GM18858 (cell line): ENCODE results near the gene FDPS.
A peak's percentile ranks its signal among the peaks of the same experiment; 100 is the strongest.
"Not testable (repeated sequence)": the region's sequence is repeated elsewhere in the genome, so short reads cannot be mapped to it uniquely, and the experiment has no call there.

Experiments used
- ATAC-seq: cut with Tn5 transposase; IDR thresholded peaks from one replicate; pipeline ENCODE4 v1.9.1; 2021; ENCODE audit not compliant: unreplicated experiment

Gene FDPS

GRCh38 chr1:155318082-155318481 lies 9.4 kb downstream of the FDPS start:
- ATAC-seq: no peak

GRCh38 chr1:155319536-155319935 lies 10.9 kb downstream of the FDPS start:
- ATAC-seq: no peak

GRCh38 chr1:155320252-155320651 lies 11.6 kb downstream of the FDPS start:
- ATAC-seq: no peak

GRCh38 chr1:155320661-155321617 lies 12.3 kb downstream of the FDPS start, which contains the start of gene RUSC1:
Gene RUSC1, plus strand, starts transcription at chr1:155320894. Its CDS starts 880 bp downstream, at chr1:155321774.
- no peak for ATAC-seq

GRCh38 chr1:155321639-155322503 lies 13.2 kb downstream of the FDPS start:
- no peak for ATAC-seq

- ATAC-seq: no peak
These were observed 13.9 kb downstream of the FDPS start for GRCh38 chr1:155322571-155322952.

GRCh38 chr1:155322953-155323728 lies 14.5 kb downstream of the FDPS start:
- ATAC-seq: no peak

- no peak for ATAC-seq
These were observed 15.0 kb downstream of the FDPS start for GRCh38 chr1:155323729-155324036.

GRCh38 chr1:155324037-155324716 lies 15.5 kb downstream of the FDPS start:
- peak; percentile 55 for ATAC-seq

- ATAC-seq: no peak
These were observed 16.3 kb downstream of the FDPS start for GRCh38 chr1:155324717-155325602.

GRCh38 chr1:155325603-155325893 lies 16.9 kb downstream of the FDPS start:
- ATAC-seq: no peak

- ATAC-seq: no peak
These were observed 17.4 kb downstream of the FDPS start for GRCh38 chr1:155326020-155326526.

GRCh38 chr1:155326631-155327037 lies 18.0 kb downstream of the FDPS start:
- ATAC-seq: no peak

GRCh38 chr1:155327981-155328380 lies 19.3 kb downstream of the FDPS start:
- ATAC-seq: no peak

GRCh38 chr1:155328856-155329255 lies 20.2 kb downstream of the FDPS start:
- not testable (repeated sequence) for ATAC-seq

GRCh38 chr1:155329980-155330598 lies 21.4 kb downstream of the FDPS start:
- ATAC-seq: no peak

- no peak for ATAC-seq
These were observed 26.3 kb downstream of the FDPS start for GRCh38 chr1:155334962-155335361.

- no peak for ATAC-seq
These were observed 30.9 kb downstream of the FDPS start for GRCh38 chr1:155339515-155340097.

GRCh38 chr1:155342842-155343241 lies 34.2 kb downstream of the FDPS start:
- no peak for ATAC-seq
